Measurements from ENCODE around the gene PJVK. TPM values are rescaled to one million over a fixed set of nuclear protein-coding genes. Genes with fewer than 3 reads are reported as not detected.

Gene PJVK
- total and polyA plus RNA-seq, 10 of the 15 experiments (the other 5 are each of a cell fraction or from before 2014, with no cell fraction given), result 1.8 to 6.8 (median 3.2) TPM

- no peak for TF ChIP-seq KDM1A (IDR thresholded peaks at IDR 0.05; ENCODE audit: borderline replicate concordance)
- TF ChIP-seq, protein P1, sequence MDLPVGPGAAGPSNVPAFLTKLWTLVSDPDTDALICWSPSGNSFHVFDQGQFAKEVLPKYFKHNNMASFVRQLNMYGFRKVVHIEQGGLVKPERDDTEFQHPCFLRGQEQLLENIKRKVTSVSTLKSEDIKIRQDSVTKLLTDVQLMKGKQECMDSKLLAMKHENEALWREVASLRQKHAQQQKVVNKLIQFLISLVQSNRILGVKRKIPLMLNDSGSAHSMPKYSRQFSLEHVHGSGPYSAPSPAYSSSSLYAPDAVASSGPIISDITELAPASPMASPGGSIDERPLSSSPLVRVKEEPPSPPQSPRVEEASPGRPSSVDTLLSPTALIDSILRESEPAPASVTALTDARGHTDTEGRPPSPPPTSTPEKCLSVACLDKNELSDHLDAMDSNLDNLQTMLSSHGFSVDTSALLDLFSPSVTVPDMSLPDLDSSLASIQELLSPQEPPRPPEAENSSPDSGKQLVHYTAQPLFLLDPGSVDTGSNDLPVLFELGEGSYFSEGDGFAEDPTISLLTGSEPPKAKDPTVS (IDR thresholded peaks at IDR 0.05; ENCODE audit: low read depth, low read length), result no peak
- TF ChIP-seq, protein P2, sequence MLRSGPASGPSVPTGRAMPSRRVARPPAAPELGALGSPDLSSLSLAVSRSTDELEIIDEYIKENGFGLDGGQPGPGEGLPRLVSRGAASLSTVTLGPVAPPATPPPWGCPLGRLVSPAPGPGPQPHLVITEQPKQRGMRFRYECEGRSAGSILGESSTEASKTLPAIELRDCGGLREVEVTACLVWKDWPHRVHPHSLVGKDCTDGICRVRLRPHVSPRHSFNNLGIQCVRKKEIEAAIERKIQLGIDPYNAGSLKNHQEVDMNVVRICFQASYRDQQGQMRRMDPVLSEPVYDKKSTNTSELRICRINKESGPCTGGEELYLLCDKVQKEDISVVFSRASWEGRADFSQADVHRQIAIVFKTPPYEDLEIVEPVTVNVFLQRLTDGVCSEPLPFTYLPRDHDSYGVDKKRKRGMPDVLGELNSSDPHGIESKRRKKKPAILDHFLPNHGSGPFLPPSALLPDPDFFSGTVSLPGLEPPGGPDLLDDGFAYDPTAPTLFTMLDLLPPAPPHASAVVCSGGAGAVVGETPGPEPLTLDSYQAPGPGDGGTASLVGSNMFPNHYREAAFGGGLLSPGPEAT (IDR thresholded peaks at IDR 0.05; ENCODE audit: low read depth), result no peak
- TF ChIP-seq TARDBP (IDR thresholded peaks at IDR 0.05; ENCODE audit: borderline replicate concordance), result no peak
- TF ChIP-seq CREB1 (IDR thresholded peaks at IDR 0.05; ENCODE audit: low read depth), result peak; percentile 70
- TF ChIP-seq KAT2A (conservative IDR thresholded peaks at IDR 0.05; ENCODE audit: control insufficient read depth, low read depth, low read length), result no peak
- TF ChIP-seq POLR2AphosphoS5 (IDR thresholded peaks at IDR 0.05; ENCODE audit: low read length), result peak; percentile 55; the same call in 1 of the 2 replicates
- TF ChIP-seq TAF1 (IDR thresholded peaks at IDR 0.05; ENCODE audit: borderline replicate concordance, low read depth, low read length), result 0 out of 2 replicates have a peak, but pooled peaks have one; percentile 36
- no peak for TF ChIP-seq SMC3 (IDR thresholded peaks at IDR 0.05; ENCODE audit: borderline replicate concordance, low read length)
- TF ChIP-seq ELK1 (IDR thresholded peaks at IDR 0.05; ENCODE audit: low read depth, low read length), result no peak
- peak; percentile 94; the same call in 1 of the 2 replicates for TF ChIP-seq DPF2 (IDR thresholded peaks at IDR 0.05)
- TF ChIP-seq TCF3 (IDR thresholded peaks at IDR 0.05; ENCODE audit: borderline replicate concordance, insufficient read depth, low read depth, low read length), result peak; percentile 73; the same call in 1 of the 2 replicates
- no peak for TF ChIP-seq SREBF1 (IDR thresholded peaks at IDR 0.05; ENCODE audit: low read length)
- TF ChIP-seq EZH2 (IDR thresholded peaks at IDR 0.05; ENCODE audit: borderline replicate concordance, control insufficient read depth, low read depth, low read length), result no peak
- peak; percentile 17 for TF ChIP-seq NBN (IDR thresholded peaks at IDR 0.05)
- peak; percentile 53; the same call in 1 of the 2 replicates for TF ChIP-seq TCF12 (IDR thresholded peaks at IDR 0.05; ENCODE audit: low read depth, low read length)
- TF ChIP-seq, protein P3, sequence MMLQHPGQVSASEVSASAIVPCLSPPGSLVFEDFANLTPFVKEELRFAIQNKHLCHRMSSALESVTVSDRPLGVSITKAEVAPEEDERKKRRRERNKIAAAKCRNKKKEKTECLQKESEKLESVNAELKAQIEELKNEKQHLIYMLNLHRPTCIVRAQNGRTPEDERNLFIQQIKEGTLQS (IDR thresholded peaks at IDR 0.05; ENCODE audit: borderline replicate concordance, extremely low read depth, low read depth, low read length), result no peak
- TF ChIP-seq RB1 (IDR thresholded peaks at IDR 0.05; ENCODE audit: borderline replicate concordance), result peak; percentile 72; the same call in 1 of the 2 replicates
- peak; percentile 81; the same call in 1 of the 2 replicates for TF ChIP-seq IKZF1 (conservative IDR thresholded peaks at IDR 0.05)
Observed at GRCh38 chr2:178450524-178450773, 729 bp upstream of the PJVK start (continued).
